ENCODE results near the gene CCP110.
"Not testable (repeated sequence)": the region's sequence is repeated elsewhere in the genome, so short reads cannot be mapped to it uniquely, and the experiment has no call there.

CCP110 gene

DNA sequence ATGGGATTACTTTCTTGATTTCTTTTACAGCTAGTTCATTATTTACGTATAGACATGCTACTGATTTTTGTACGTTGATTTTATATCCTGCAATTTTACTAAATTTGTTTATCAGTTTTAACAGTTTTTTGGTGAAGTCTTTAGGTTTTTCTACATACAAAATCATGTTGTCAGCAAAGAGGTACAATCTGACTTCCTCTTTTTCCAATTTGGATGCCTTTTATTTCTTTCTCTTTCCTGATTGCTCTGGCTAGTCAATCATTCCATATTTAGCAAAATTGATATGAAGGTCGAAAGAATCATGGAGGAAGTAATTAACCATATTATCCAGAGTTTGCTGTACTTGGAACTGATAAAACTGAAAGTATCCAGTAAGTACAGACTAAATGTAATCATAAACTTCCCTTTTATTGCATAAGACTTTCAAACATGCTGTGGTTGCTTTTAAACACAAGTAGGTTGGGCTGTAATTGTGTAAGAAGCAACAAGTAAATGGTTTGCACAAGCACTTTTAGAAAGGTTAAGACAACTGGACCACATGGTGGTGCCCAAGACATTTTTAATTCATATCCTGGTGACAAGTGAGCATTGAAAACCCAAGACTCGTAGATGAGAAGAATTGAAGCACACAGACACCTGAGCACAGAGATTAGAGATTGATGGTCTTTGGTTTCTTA lies 10.2 kb upstream of the CCP110 start:
- DNase-seq = no peak

DNA sequence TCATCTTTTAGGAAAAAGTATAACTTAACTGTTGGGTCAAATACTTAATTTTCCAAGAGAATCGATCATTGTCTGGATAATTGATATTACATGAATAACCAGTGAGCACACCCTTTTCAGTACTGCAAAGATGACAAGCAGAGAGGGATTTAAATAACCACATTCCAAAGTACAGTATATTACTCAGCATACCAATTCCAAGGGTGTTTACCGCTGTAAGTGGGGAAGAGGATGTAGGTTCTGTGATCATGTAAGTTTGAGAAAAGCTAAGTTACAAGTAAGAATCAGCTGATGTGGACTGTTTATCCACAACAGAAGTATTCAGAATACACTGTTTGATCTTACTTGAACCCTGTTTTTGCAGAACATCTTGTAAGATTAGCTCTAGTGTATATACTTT lies 8.0 kb upstream of the CCP110 start:
- no peak for DNase-seq

DNA sequence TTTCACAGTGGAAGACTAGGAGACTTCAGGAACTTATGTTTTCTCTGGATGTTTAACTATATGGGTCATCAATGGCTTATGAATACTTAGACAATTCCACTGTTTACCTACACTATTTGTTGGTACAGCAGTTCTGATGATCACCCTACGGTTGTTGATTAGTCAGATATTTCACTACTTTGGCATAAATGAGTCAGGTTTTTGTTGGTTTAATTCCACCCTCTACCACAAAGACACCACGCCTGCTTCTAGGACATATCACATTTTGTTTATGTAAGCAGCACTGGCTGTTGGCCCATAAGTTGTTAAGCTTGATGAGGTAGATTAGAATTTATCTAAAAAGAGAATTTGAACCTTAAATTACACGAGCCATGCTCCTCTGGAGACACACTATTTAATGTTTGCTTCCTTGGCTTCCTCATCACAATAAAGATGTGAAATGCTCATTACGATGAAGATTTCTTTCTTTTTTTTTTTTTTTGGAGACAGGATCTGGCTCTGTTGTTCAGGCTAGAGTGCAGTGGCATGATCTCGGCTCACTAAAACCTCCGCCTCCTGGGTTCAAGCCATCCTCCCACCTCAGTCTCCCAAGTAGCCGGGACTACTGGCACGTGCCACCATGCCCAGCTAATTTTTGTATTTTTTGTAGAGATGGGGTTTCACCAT lies 6.2 kb upstream of the CCP110 start:
- DNase-seq = no peak

DNA sequence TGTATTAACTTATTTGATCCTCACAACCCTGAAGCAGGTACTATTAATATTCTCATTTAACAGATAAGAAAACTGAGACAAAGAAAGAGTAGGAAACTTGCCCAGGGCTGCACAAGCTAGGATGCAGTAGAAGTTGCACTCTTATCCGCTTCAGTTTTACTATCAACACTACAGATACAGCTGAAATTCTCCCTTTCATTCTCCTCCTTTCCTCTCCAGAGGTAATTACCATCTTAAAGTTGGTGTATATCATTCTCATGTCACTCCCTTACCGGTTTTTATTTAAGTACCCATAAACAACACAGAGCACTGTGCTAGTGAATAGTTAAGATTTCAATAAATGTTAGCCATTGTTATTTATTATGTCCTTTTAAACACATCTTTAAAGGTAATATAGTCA lies 5.4 kb upstream of the CCP110 start:
- no peak for DNase-seq

DNA sequence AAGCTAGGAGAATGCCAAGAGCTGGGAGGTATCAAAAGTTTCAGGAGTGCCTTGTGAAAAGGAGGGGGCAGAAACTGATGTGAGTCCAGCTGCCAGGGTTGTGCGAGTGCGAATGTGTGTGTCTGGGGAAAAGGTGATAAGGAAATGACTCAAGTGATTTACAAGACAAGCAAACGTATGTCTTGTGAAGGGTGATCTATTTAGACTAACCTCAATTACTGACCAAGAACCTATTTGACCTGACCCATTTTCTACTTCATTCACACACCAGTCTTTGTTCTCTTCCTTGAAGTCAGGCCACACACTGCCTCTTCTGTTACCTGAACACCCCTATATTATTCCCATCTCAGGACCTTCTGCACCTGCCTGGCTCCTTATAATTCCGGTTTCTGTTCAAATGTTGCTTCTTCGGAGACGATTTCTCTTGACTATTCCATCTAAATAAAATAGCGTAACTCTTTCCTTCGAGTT lies 2.8 kb upstream of the CCP110 start:
- no peak for DNase-seq

DNA sequence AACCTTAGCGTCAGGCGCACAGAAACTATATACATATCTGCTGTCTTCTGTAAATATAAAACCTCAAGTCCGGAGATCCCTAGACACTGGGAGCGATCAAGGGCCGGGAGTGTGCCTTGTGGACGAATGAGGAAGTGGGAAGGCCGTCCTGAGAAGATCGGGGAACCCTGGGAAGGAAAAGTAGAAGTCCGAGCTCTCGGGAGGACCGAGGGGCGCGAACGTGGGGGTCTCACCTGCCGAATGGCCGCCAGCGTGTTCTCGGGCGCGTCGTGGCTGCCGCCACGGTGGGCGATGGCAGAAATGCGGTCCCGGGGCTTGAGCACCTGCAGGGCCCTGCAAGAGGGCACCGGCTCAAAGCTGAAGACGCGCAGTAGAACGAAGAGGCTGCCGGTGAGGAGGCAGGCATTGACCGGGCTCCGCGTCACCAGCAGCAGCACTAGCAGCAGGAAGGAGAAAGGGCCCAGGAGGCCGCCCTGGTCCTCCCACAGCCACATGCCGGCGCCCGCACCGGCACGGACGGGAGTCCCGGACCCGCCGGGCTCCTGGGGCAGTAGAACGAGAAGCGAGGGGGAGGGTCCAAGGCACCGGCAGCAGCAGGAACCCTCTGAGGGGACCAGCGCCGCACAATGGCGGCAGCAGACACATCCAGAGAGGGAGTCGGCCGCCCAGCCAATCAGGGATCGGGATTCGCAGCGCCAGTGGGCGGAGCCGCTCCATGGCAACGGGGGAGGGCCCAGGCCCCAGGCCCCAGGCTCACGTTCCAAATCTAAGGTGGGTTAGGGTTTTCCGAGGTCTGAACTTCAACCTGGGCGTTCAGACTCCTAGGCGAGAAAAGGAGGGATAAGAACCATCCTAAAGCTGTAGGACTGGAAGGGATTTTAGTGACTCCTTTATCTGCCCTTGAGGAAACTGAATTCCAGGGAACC lies 2.0 kb upstream of the CCP110 start, which contains the start of gene GDE1:
Gene GDE1, minus strand, starts transcription at position 628 of the 926 bp plus-strand sequence. Its CDS starts 134 bp downstream, at position 494.
- peak; percentile 96 for DNase-seq

DNA sequence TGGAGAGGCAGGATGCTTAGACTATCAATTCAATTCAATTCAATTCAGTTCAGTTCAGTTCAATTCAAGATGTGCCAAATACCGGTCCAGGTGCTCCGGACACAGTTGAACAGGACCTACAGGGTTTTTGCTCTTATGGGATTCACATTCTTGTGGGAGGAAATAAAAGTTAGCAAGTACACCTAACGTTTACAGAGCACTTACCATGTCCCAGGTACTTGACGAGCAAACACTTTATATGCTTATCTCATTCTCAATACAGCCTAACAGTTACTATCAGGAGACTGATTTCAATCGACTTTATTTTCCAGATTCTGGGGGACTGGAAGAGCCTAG lies 1.4 kb upstream of the CCP110 start:
- DNase-seq = no peak

DNA sequence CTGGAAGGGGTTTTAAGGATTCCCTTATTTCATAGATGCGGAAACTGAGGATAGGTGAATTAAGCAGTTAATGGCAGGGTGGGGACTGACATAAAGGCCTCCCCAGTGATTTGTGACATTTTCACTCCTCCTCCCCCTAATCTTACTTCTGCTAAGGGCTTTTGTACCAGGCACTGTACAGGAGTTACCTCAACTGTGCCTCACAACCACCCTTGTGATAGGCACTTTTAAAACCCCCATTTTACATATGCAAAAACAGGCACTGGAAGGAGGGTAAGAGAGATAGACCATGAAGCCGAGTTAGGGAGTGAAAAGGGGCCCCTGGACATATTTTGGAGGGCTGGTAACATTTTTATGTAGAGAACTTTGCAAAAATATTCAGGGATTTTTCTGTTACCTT lies 982 bp upstream of the CCP110 start:
- no peak for DNase-seq

DNA sequence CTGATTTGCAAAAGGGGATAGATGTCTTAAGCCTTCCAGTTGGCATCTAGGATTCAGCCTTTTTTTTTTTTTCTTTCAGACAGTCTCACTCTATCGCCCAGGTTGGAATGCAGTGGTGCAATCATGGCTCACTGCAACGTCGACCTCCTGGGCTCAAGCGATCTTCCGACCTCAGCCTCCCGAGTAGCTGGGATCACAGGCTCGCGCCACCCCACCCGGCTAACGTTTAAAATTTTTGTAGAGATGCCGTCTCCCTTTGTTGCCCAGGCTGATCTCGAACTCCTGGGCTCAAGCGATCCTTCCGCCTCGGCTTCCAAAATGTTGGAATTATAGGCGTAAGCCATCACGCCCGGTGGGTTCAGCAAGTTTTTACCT lies 571 bp upstream of the CCP110 start:
- DNase-seq = no peak

DNA sequence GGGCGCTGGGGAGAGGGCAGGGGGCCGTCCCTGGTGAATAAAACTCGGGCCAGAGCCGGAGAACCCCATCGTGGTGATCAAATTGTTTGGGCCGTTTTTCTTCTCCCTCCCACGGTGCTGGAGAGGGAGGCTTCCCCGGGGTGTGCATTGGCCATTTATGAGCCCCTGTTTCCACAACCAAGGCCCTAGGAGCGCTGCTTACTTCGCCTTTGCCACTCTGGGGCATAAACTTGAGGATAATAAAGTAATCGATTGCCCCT lies 544 bp downstream of the CCP110 start:
- DNase-seq = no peak

DNA sequence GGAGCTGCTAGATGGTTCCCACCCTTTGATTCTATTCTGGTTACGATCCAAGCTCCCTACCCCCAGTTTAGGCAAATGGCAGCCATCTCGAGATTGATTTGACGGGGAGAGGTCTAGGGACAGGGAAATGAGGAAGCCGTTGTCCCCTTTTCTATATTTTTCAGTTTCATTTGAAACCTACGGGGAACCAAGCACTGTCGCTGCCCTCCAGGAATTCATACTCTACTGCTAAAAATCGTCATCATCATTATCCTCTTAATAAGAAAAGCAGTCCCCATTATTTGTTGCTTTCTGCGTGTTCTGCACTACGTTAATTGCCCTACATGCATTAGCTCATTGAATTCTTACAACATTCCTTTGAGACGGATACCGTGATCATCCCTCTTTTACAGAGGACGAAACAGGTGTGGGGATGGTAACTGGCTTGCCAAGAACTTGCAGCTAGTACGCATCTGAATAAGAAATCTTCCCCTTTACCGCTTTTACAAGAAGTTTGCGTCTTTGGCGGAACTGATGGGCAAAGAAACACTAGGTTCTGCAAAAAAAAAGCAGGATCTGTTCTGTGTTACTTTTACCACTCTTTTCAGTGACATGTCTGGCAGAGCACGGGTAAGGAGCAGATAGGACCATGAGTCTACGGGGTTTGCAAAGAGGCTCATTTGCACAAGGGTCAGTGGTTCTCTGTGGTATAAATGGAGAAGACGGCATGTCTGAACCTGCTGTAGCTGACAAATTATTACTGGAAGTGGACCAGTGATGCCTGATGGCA lies 1.1 kb downstream of the CCP110 start:
- no peak for DNase-seq

DNA sequence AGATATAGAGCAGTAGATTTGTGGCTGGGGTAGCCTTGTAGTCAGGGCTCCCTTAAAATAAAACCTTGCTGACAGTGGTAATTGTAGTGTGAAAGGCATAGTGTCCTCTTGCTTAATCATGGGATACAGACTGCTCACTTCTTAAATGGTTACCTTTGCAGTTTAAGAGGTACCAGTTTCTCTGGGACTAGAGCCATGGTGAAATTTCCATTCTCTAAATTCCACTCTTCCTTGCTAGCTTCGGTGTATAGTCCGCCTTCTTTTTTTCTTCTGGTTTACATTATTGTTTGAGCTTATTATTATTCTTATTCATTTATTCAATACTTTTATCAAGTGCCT lies 1.6 kb downstream of the CCP110 start:
- no peak for DNase-seq

DNA sequence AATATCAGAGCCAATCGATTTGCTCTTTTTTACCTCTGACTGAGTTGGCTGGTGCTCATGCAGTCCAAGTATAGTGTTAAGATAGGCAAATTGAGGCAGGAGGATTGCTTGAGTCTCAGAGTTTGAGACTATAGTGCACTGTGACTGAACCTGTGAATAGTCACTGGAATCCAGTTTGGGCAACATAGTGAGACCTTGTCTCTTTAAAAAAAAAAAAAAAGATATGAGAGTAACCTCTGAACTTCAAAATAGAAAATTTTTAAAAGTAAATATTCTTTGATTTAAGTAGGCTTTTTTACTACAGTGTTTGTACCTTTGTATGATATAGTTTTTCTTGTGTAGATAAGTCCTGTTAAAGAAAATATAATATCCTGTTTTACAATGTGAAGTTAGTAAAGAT lies 3.4 kb downstream of the CCP110 start:
- no peak for DNase-seq

DNA sequence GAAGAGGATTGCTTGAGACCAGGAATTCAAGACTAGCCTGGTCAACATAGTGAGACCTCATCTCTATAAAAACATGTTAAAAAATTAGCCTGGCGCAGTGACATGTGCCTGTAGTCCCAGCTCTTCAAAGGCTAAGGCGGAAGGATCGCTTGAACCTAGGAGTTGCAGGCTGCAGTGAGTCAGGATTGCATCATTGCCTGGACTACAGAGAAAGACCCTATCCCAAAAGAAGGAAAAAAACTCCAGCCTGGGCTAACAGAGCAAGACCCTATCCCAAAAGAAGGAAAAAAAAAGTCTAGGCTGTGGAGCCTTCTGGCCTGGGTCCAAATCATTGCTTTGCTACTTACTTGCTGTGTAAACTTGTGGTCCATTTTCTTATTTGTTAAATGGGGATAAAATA lies 4.9 kb downstream of the CCP110 start:
- DNase-seq = no peak

DNA sequence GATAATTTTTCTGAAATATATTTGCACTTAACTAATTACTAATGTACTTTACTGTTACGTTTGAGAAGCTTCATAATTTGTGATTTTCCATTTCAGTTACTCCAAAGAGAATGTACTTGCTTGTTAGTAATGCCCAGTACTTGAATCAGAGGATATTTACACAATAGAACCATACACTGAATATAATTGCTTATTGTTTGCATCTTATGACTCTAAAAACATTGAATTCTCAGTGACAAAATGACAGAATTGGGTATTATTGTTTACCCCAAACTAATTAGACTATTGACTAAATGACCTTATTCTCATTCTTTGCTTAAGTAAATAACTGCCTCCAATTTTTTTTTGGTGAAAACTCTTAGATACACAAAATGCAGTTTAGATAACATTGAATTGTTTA lies 8.9 kb downstream of the CCP110 start:
- no peak for DNase-seq

DNA sequence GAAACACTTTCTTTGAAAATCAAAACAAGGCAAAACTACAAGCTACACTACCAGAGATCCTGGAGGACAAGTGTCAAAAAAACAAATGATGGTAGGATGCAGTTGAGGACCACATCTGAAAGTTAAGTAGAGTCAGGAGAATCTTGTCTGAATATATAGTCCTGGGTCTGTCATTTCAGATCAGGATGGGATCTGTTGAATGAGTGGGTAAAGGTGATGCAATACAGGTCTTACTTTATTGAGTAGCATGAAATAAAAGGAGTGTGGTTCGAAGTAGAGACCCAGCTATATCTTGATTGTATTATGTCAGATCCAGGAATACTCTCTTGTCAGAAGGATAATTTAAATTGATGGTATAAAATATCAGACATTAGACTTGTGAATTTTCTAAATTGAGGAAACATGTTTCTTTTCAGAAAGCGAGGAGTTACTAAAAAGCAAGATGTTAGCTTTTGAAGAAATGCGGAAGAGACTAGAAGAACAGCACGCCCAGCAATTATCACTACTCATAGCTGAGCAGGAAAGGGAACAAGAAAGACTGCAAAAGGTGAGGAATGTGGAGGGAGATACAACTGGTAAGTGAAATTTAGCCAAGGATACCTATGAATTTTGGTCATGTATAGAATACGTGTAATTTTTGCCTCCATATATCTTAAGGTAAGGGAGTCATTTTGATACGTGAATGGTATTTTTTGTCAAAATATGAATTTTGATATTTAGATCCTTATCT lies 16.7 kb downstream of the CCP110 start:
- DNase-seq = no peak

DNA sequence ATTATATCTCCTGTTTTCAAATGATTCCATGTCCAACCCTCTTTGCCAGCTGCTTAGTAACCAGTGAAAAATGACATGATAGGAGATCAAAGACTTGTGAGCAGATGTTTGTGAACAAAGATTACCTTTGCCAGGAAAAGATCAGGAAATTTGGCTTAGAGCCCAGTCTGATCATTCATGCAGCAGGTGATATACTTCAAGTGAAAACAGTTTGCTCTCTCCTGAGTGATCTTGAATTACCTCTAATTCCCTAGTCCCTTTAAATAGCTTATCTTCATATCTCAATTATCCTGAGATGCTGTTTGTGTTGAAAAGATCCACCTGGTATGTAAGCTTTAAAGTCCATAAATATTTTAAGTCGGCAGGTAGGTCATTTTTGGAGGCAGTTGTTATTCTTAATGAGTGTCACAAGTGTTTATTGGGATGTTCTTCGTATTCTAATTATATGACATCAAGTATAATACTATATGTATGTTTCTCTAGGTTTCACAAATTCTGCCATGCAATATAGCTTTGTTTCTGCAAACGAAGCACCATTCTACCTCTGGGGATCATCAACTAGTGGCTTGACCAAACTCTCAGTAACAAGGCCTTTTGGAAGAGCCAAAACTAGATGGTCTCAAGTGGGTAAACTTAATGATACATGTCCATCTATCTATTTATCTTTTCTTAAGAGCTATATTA lies 18.5 kb downstream of the CCP110 start:
- DNase-seq = no peak

DNA sequence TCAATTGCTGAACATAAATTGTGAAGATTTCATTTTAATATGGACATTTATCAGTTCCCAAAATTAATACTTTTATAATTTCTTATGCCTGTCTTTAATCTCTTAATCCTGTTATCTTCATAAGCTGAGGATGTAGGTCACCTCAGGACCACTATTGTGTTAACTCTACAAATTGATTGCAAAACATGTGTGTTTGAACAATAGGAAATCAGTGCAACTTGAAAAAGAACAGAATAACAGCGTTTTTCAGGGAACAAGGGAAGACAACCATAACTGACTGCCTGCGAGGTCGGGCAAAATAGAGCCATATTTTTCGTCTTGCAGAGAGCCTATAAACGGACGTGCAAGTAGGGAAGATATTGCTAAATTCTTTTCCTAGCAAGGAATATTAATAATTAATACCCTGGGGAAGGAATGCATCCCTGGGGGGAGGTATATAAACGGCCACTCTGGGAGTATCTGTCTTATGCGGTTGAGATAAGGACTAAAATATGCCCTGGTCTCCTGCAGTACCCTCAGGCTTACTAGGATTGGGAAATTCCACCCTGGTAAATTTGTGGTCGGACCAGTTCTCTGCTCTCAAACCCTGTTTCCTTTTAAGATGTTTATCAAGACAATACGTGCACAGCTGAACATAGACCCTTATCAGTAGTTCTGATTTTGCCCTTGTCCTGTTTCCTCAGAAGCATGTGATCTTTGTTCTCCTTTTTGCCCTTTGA lies 19.7 kb downstream of the CCP110 start:
- not testable (repeated sequence) for DNase-seq

DNA sequence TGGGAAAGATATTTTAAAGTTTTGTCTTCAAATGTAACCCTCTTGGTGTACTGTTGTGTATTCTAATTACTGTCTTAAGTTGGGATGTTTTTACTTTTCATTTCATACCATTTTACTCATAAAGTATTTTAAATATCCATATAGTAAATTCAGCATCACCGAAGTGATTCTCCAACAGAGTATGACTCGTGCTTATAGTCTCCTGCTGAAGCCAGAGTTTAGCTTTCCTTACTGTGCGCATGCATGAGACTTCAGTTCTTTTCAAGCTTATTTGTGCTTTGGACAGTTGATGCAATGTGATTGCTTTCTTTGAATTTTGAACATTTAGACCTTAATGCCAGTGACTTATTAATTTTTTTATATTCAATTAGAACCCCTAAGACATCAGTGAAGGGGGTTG lies 24.4 kb downstream of the CCP110 start:
- DNase-seq = no peak

DNA sequence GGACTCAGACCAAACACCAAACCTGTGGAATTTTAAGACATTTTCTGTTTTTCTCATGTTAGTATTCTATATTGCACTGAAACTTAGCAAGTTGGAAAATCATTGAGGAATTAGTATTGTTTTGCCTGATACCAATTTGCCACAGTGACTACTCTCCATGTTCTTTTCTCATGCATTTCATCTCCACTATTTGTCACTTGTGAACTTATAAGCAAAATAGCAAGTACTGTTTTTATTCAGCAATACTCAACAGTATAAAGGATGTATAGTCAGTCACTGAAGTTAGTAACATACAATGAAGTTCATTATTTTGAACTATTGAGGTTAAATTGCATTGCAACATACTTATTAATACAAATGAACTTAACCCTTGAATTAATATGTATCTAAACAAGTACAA lies 25.9 kb downstream of the CCP110 start:
- DNase-seq = no peak

DNA sequence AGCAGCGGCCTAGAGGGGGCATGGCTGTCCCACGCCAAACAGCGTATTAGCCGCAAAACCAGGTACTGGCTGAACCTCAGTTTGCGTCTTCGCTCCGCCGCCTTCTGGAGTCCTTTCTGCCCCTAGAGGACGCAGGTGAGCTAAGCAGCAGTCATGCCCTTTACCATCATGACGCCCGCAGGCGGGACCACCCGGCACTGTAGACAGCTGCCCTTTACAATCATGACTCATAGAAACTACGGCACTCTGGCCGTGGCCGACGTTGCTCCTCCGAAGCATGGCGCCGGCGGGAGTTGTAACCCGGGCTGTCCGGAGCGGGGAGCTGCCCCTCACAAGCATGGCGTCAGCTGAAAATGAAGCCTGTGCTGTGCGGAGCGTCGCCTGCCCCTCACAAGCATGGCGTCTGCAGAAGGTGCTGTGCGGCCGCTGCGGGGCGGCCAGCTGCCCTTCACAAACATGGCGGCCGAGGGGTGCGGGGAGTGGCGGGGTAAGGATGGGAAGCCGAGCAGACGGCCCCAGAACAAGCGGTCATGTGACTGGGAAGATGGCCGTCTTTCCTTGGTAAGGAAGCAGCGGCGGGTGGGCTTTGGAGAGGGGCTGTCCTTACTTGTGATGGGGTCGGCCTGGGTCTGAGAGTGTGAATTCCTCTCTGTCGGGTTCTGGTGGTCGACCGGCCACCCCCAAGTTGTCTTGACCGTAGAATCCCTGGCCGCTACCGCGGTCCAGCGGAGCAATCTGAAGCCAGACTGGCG lies 31.6 kb downstream of the CCP110 start, which contains the start of gene VPS35L:
Gene VPS35L, plus strand, starts transcription at position 518 of the 752 bp plus-strand sequence. Its CDS starts 27 bp downstream, at position 545.
- peak; percentile 99 for DNase-seq
